Suprapubic skin (tissue), 4 donors: Measurements from ENCODE around the gene HECTD1. TPM values are rescaled to one million over a fixed set of nuclear protein-coding genes. Genes with fewer than 3 reads are reported as not detected.
A peak's percentile ranks its signal among the peaks of the same experiment; 100 is the strongest.

ENCODE experiments used
- DNase-seq, 2 donors: peaks; one replicate each; pipeline ENCODE4 v3.0.0-alpha.2; 2019; ENCODE audit warnings: low spot score in 2 of 2
- H3K27ac ChIP-seq: fragments of 200-600 bp; sonication (generic); one replicate; pipeline ENCODE4 v1.5.1; 2019
- H3K27me3 ChIP-seq: fragments of 200-600 bp; sonication (generic); one replicate; pipeline ENCODE4 v1.5.1; 2019
- H3K36me3 ChIP-seq: fragments of 200-600 bp; sonication (generic); one replicate; pipeline ENCODE4 v1.5.1; 2019
- H3K4me1 ChIP-seq: fragments of 200-600 bp; sonication (generic); one replicate; pipeline ENCODE4 v1.5.1; 2019
- H3K4me3 ChIP-seq: fragments of 200-600 bp; sonication (generic); one replicate; pipeline ENCODE4 v1.5.1; 2019; ENCODE audit warnings: mild to moderate bottlenecking
- H3K9me3 ChIP-seq: fragments of 200-600 bp; sonication (generic); one replicate; pipeline ENCODE4 v1.5.1; 2019
- EP300 ChIP-seq: sonication (generic); formaldehyde crosslinking; IDR thresholded peaks from one replicate; pipeline ENCODE4 v1.6.1; 2017; ENCODE audit warnings: antibody characterized with exemption
- POLR2A ChIP-seq, 2 donors: fragments of 450-650 bp; IDR thresholded peaks; one replicate each; pipeline ENCODE4 v1.6.1; 2017; ENCODE audit warnings: antibody characterized with exemption in 2 of 2, mild to moderate bottlenecking in 2 of 2, moderate library complexity in 2 of 2
- POLR2AphosphoS5 ChIP-seq, 3 donors: sonication (generic); formaldehyde crosslinking; IDR thresholded peaks; one replicate each; pipeline ENCODE4 v1.6.1; 2017; ENCODE audit warnings: antibody characterized with exemption in 3 of 3
- WGBS: methylation state at CpG from one replicate; pipeline ENCODE4 v1.1.5; 2018; 5-methylcytosine and 5-hydroxymethylcytosine counted together
- total RNA-seq, 4 donors: library from RNA; depleted of rRNA; stranded (reverse); fragments of >200 nt; gene quantifications; one replicate each; pipeline ENCODE4 v1.1.0, GENCODE V29; 2016
- TF ChIP-seq, protein P1 (sequence below), 2 donors: fragments of 200-600 bp in 1 of 2; fragments of 450-650 bp in 1 of 2; sonication (generic) in 1 of 2; IDR thresholded peaks; one replicate each; pipeline ENCODE4 v1.5.1; 2016 to 2019; ENCODE audit warnings: antibody characterized with exemption in 2 of 2, mild to moderate bottlenecking in 1 of 2, moderate library complexity in 1 of 2

The HECTD1 gene
- total RNA-seq, 4 donors from 2014 or later, result 197 to 442 (median 271) TPM

DNA sequence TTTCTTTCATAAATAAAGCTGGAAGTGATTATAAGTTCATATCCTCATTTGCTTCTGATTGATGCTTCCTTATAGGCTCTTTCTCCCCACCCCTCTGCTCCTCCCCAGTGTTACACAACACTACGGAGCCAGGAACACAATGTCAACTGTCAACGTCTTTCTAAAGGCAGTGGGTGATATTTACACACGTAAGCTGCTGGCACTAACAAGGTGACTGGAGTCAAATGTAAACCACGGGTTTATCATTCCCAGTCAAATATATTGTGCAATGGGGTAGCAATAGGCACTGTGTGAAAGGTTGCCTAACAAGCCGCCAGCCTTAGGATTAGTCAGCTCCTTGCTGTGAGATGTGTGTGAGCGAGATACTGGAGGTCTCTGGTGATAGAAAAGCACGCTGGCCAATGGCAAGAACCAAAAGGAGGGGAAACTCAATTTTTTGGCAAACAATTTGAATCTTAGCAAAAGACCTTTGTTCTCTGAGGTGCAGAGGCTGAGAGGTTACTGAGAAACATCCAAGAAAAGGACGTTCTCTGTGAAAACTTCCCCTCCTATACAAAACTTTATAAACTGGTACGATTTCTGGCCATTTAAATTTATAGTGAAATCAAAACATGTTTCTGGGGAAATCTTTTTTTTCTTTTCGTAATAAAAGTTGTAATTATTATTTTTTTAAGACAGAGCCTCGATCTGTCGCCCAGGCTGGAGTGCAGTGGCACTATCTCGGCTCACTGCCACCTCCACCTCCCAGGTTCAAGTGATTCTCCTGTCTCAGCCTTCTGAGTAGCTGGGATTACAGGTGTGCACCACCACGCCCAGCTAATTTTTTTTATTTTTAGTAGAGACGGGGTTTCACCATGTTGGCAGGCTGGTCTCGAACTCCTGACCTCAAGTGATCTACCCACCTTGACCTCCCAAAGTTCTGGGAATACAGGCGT lies 22.3 kb upstream of the HECTD1 start:
- WGBS, result 49% methylated on average over 17 of the region's 17 CpGs
- peaks cover 17% of the 10 kb centered on the region for H3K4me1 ChIP-seq
- no peaks in the 10 kb centered on the region for H3K36me3 ChIP-seq
- no peaks in the 10 kb centered on the region for H3K27me3 ChIP-seq
- TF ChIP-seq POLR2A (IDR thresholded peaks at IDR 0.05) (no peak), EP300 (peak; percentile 75), POLR2AphosphoS5 (IDR thresholded peaks at IDR 0.05) (peak; percentile 90 to 99 (median 98))
- TF ChIP-seq, protein P1, sequence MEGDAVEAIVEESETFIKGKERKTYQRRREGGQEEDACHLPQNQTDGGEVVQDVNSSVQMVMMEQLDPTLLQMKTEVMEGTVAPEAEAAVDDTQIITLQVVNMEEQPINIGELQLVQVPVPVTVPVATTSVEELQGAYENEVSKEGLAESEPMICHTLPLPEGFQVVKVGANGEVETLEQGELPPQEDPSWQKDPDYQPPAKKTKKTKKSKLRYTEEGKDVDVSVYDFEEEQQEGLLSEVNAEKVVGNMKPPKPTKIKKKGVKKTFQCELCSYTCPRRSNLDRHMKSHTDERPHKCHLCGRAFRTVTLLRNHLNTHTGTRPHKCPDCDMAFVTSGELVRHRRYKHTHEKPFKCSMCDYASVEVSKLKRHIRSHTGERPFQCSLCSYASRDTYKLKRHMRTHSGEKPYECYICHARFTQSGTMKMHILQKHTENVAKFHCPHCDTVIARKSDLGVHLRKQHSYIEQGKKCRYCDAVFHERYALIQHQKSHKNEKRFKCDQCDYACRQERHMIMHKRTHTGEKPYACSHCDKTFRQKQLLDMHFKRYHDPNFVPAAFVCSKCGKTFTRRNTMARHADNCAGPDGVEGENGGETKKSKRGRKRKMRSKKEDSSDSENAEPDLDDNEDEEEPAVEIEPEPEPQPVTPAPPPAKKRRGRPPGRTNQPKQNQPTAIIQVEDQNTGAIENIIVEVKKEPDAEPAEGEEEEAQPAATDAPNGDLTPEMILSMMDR (IDR thresholded peaks at IDR 0.05), result no peak
- H3K27ac ChIP-seq, result peak overlapping the region; percentile 67
- DNase-seq, result peak; percentile 82 to 86
- H3K4me3 ChIP-seq, result no peak overlapping the region
- H3K9me3 ChIP-seq, result no peaks in the 10 kb centered on the region

DNA sequence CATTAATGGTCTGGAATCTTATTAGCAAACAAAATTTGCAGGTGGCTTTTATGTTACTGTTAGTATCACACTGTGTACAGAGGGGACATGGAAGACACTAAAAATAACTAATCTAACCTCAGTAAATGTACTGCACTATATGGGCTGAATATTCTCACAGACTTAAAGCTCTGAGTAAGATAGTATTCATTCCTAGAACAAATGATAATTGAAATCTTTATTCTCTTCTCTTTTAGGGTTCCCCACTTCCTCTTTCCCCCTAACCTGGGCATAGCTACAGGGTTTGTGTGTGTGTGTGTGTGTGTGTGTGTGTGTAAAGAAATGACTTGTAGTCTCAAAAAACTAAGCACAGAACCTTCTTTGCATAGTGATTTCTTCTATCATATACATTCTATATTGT lies 21.4 kb upstream of the HECTD1 start:
- Histone ChIP-seq H3K4me3 (no peak overlapping the region), H3K27me3 (no peaks in the 10 kb centered on the region), H3K4me1 (peaks cover 17% of the 10 kb centered on the region), H3K36me3 (no peaks in the 10 kb centered on the region), H3K9me3 (no peaks in the 10 kb centered on the region), H3K27ac (peak overlapping the region; percentile 60)
- TF ChIP-seq POLR2A (IDR thresholded peaks at IDR 0.05) (no peak), EP300 (no peak)
- TF ChIP-seq, protein P1 (IDR thresholded peaks at IDR 0.05), result no peak
- no peak for DNase-seq

DNA sequence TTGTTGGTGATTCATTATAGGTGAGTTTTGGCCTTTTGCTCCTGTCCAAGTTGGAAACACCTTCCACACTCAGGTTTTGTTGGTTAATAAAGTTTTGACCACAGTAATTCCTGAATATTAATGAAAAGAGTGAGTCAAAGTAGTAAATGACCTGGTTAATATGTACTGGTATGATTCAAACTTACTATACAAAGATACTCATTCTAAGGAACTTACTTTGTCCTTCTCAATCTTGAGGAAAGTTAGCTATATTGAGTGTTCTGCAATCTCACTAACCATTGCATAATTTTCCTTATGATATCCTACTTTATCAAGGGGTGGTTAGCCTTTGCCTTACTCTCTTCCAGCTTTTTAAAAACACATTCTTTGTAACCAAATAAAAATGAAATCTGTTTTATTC lies 20.9 kb upstream of the HECTD1 start:
- TF ChIP-seq, protein P1 (IDR thresholded peaks at IDR 0.05), result no peak
- TF ChIP-seq POLR2AphosphoS5 (IDR thresholded peaks at IDR 0.05), result no peak
- no peak for TF ChIP-seq POLR2A (IDR thresholded peaks at IDR 0.05)
- no peak for TF ChIP-seq EP300
- Histone ChIP-seq H3K4me3 (no peak overlapping the region), H3K27ac (peak overlapping the region; percentile 60), H3K9me3 (no peaks in the 10 kb centered on the region), H3K27me3 (no peaks in the 10 kb centered on the region), H3K4me1 (peaks cover 17% of the 10 kb centered on the region), H3K36me3 (no peaks in the 10 kb centered on the region)
- no peak for DNase-seq

DNA sequence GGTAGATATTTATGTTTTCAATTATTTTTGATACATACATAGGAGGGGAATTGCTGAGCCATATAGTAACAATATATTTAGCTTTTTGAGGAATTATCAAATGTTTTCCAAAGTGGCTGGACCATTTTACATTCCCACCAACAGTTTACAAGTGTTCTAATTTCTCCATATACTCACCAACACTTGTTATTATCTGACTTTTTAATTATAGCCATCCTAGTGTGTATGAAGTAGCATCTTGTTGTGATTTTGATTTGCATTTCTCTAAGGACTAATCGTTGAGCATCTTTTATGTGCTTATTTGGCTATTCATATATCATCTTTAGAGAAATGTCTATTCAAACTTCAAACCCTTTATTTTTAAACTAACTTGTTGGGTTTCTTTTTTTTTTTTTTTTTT lies 17.2 kb upstream of the HECTD1 start:
- WGBS, result 83% methylated on average over 1 of the region's 1 CpG
- TF ChIP-seq POLR2A (IDR thresholded peaks at IDR 0.05), result no peak
- TF ChIP-seq, protein P1 (IDR thresholded peaks at IDR 0.05), result no peak
- TF ChIP-seq EP300, result no peak
- TF ChIP-seq POLR2AphosphoS5 (IDR thresholded peaks at IDR 0.05), result no peak
- Histone ChIP-seq H3K9me3 (no peaks in the 10 kb centered on the region), H3K27ac (no peak overlapping the region), H3K27me3 (no peaks in the 10 kb centered on the region), H3K4me3 (no peak overlapping the region), H3K36me3 (no peaks in the 10 kb centered on the region), H3K4me1 (peaks cover 12% of the 10 kb centered on the region)
- no peak for DNase-seq

DNA sequence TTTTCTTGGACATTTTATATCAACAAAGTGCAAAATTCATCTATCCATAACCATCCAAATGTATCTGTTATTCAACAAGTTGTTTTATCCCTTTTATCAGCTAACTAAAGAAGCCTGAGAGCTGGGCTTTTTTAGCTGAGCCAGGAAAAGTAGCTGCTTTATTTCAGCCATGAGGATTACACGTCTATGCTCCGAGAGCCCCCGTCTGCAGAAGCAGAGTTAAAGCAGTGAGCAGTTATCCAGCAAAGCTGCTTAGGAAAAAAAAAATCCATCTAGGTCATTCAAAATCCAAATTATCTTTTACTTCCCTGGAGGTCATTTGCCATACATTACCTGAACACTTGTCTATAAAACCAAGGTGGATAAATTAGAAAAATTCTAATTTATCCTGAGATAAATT lies 15.7 kb upstream of the HECTD1 start:
- H3K27me3 ChIP-seq, result no peaks in the 10 kb centered on the region
- H3K9me3 ChIP-seq, result no peaks in the 10 kb centered on the region
- no peak for DNase-seq
- H3K4me3 ChIP-seq, result no peak overlapping the region
- 66% methylated on average over 3 of the region's 3 CpGs for whole genome bisulfite sequencing
- no peaks in the 10 kb centered on the region for H3K36me3 ChIP-seq
- no peak overlapping the region for H3K27ac ChIP-seq
- TF ChIP-seq, protein P1 (IDR thresholded peaks at IDR 0.05), result no peak
- no peak for TF ChIP-seq EP300
- TF ChIP-seq POLR2AphosphoS5 (IDR thresholded peaks at IDR 0.05), result no peak
- TF ChIP-seq POLR2A (IDR thresholded peaks at IDR 0.05), result no peak
- H3K4me1 ChIP-seq, result no peaks in the 10 kb centered on the region
